KBM-7 (cell line): ENCODE data around the gene LTA.
A peak's percentile ranks its signal among the peaks of the same experiment; 100 is the strongest.

ENCODE experiments used
- DNase-seq: peaks from one replicate; pipeline ENCODE4 v3.0.0-alpha.2; 2015
- in situ Hi-C: fragments of 300-500 bp; cut with MboI; formaldehyde crosslinking; loops from 2 replicates; pipeline ENCODE4 v1.14.3; 2020; ENCODE audit warnings: low sequenced_read_pairs, low pct_unique_long_range_greater_than_20kb, mixed read lengths

Gene LTA

GRCh38 chr6:31572041-31572911 lies at the start of gene LTA:
TSS of gene LTA (plus strand) at chr6:31572289. CDS start at chr6:31572743, 454 bp downstream.
- DNase-seq = no peak
- in situ Hi-C loops = no loop called here

- no peak for DNase-seq
- in situ Hi-C loops = no loop called here
Observed at GRCh38 chr6:31525553-31525931, 46.5 kb upstream of the LTA start.

GRCh38 chr6:31525932-31526591 lies 46.0 kb upstream of the LTA start:
- no peak for DNase-seq
- in situ Hi-C loops = no loop called here

- DNase-seq = peak; percentile 27
- in situ Hi-C loops = no loop called here
Observed at GRCh38 chr6:31528307-31528777, 43.7 kb upstream of the LTA start.

- in situ Hi-C loops = no loop called here
- DNase-seq = no peak
Observed at GRCh38 chr6:31528821-31529328, 43.2 kb upstream of the LTA start, which contains the start of gene MCCD1. TSS of gene MCCD1 (plus strand) at chr6:31528962. CDS start at chr6:31529015, 53 bp downstream.

GRCh38 chr6:31529329-31530150 lies 42.5 kb upstream of the LTA start:
- DNase-seq = no peak

GRCh38 chr6:31530659-31531058 lies 41.4 kb upstream of the LTA start:
- no peak for DNase-seq
- in situ Hi-C loops = no loop called here

More at GRCh38 chr6:31529329-31530150, 42.5 kb upstream of the LTA start:
- in situ Hi-C loops = no loop called here

GRCh38 chr6:31531162-31531561 lies 40.9 kb upstream of the LTA start:
- in situ Hi-C loops = no loop called here
- no peak for DNase-seq

GRCh38 chr6:31531771-31532643 lies 40.1 kb upstream of the LTA start:
- in situ Hi-C loops = no loop called here
- no peak for DNase-seq

- DNase-seq = no peak
- in situ Hi-C loops = no loop called here
Observed at GRCh38 chr6:31532644-31533454, 39.2 kb upstream of the LTA start.

- in situ Hi-C loops = no loop called here
- no peak for DNase-seq
Observed at GRCh38 chr6:31533455-31533841, 38.6 kb upstream of the LTA start.

- in situ Hi-C loops = no loop called here
- no peak for DNase-seq
Observed at GRCh38 chr6:31534011-31534410, 38.1 kb upstream of the LTA start.

GRCh38 chr6:31534521-31535040 lies 37.5 kb upstream of the LTA start:
- in situ Hi-C loops = no loop called here
- no peak for DNase-seq

GRCh38 chr6:31535538-31536324 lies 36.4 kb upstream of the LTA start:
- in situ Hi-C loops = no loop called here
- DNase-seq = no peak

- DNase-seq = no peak
- in situ Hi-C loops = no loop called here
Observed at GRCh38 chr6:31538805-31539400, 33.2 kb upstream of the LTA start.

- in situ Hi-C loops = no loop called here
- no peak for DNase-seq
Observed at GRCh38 chr6:31540640-31541039, 31.4 kb upstream of the LTA start.
